ENCODE results near the gene COG2.
"Not testable (repeated sequence)": the region's sequence is repeated elsewhere in the genome, so short reads cannot be mapped to it uniquely, and the experiment has no call there.

Gene COG2

DNA sequence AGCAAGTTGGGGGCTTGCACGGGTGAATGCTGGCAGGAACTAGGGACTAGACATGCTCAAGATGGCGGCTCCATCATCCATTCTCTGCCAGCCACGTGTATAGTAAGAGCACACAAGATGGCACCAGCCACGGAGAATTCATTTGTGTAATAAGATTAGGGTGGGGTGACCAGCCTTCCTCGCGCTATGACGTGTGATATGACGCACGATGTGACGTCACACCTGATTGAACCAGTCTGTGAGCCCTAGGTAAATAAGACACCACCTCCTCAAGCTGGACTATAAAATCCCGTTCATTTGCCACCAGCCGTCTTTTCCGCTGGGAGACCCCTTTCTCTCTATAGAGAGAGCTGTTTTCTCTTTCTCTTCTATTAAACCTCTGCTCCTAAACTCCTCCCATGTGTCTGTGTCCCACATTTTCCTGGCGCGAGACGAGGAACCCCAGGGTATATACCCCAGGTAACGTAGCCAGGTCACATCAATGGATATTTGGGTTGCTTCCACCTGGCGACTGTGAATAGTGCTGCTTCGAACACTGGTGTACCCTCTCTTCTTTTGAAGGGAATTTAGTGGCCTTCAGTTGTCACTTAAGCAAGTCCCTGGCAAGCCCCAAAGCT lies 18.1 kb upstream of the COG2 start:
- DNase-seq (ENCODE audit: low read depth): no peak

DNA sequence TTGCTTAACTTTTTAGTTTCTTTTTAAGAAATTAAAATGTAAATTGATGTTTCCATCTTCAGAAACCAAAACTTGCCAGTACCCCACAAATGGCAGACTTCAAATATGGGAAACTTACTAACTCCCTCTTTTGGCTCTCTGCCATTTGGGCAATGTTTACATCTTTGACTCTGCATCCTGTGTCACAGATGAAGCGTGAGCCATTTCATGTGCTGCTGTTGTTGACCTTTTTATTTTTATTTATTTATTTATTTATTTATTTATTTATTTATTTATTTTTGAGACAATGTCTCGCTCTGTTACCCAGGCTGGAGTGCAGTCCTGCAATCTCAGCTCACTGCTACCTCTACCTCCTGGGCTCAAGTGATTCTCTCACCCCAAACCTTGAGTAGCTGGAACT lies 16.0 kb upstream of the COG2 start:
- no peak for DNase-seq (ENCODE audit: low read depth)

DNA sequence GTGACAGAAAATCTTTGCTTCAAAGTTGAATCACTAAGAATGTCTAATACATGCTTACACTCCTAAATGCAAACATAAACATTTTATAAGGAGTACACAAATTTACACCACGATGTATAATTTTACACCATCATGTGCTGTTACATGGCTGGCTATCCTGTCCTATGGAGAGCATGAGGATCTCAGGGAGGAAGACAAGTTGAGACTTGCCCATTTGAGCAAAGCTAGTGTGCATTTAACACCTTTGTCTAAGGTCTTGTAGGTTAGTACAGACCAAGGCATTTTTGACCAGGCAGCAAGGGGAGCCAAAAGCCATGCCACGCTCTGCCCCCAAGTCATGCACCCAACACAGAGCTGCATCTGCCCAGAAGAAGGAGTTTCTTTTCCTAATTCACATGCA lies 14.5 kb upstream of the COG2 start:
- no peak for DNase-seq (ENCODE audit: low read depth)

DNA sequence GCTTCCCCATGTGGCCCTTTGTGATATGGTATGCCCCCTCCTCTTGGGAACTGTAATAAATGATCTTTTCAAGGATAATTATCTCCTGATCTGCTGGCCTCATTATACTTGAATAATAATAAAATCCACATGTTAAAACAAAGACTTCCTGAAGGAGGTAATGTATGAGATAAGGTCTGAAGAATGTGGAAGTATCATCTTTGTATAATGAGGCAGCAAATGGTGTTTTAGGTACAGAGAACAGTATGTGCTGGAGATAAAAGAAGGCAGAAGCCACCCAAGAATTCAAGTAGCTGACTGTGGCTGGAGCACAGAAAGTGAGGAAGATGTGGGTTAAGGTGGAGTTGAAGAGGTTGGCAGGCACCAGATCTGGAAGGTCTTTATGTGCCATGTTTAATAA lies 12.8 kb upstream of the COG2 start:
- DNase-seq (ENCODE audit: low read depth): no peak

DNA sequence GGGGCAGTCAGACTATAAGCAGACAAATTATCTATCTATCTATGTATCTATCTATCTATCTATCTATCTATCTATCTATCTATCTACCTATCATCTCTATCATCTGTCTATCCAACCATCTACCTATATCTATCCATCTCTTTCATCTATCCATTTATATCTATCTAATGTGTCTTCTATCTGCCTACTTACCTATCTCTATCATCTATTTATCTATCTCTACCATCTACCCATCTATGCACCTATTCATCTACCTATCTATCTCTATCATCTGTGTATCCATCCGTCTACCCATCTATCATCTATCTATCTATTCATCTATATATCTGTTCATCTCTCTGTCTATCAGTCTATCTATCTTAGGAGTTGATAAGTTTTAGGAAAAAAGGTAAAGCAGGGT lies 10.8 kb upstream of the COG2 start:
- DNase-seq (ENCODE audit: low read depth): no peak

DNA sequence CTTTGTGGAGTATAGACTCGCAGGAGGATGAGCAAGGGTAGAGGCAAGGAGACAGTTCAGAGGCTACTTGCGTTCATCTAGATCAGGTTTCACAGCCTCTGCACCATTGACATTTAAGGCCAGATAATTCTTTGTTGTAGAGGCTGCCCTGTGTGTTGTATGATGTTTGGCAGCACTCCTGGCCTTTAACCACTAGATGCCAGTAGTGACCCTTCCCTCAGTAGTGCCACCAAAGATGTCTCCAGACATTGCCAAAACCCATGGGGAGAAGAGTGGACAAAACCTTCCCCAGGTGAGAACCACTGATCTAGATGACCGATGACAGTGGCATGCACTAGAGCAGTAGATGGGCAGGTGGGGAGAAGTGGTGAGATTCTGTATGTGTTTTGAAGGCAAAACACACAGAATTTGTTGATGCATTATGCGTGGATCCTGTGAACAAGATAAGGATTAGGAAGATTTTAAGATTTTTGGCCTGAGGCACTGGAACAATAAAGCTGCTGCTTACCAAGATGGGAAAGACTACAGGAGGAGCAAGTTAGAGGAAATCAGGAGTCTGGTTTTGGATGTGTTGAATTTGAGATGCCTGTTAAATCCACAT lies 9.9 kb upstream of the COG2 start:
- no peak for DNase-seq (ENCODE audit: low read depth)

DNA sequence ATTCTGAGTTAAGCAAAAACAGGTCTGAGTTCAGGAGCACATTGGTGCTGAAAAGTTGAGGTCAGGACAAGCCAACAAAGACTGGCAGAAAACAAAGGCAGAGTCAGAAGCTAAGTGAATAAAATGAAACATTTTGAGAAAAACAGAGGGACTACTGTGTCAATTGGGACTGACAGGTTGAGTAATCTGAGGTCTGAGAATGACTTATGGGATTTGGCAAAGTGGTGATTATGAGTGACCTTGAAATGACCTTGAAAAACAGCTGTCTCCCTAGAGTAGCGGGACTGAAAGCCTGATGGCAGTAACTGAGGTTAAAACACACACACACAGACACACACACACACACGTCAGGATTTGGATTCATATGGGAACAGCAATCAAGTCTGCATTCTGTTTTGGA lies 8.8 kb upstream of the COG2 start:
- no peak for DNase-seq (ENCODE audit: low read depth)

DNA sequence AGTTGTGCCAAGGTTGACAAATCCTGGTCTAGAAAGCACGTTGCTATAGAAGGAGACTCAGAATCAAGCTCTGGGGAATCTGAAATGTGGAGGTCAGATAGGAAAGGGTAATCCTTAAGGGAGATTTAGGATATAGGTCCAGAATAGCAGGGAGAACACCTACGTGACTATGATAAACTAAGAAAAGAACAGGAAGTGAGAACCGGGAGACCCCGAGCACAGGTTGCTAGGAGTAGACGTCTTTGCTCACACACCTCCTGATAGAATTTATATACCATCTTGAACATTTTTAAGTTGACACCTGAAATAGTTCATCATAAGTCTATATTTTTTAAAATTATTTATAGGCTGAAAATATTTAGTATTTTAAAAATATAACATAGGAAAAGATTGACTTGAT lies 7.9 kb upstream of the COG2 start:
- DNase-seq (ENCODE audit: low read depth): no peak

DNA sequence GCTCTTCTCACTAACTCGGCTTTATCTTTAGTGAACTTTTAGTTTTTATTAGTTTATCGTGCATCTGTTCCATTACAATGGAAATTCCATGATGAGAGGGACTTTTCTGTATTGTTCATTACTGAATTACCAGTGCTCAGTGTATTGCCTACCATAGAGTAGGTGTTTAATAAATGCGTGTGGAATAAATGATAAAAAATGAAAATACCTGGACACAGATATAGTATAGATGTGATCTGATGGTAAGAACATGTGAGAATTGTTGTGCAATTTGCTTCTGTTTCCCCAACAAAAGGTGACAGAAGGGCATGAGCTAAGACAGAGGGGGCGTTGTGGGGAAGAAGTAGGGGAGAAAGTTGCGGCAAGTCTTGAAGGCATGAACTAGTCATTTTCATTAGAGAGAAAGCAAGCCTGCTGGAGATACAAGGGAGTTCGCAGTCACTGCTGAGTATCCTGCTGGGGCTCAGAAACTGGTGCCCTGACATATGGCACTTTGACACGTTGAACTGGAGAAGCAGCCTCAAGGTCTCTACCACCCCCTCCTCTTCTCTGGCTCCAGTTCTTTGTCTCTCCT lies 5.6 kb upstream of the COG2 start:
- no peak for DNase-seq (ENCODE audit: low read depth)

DNA sequence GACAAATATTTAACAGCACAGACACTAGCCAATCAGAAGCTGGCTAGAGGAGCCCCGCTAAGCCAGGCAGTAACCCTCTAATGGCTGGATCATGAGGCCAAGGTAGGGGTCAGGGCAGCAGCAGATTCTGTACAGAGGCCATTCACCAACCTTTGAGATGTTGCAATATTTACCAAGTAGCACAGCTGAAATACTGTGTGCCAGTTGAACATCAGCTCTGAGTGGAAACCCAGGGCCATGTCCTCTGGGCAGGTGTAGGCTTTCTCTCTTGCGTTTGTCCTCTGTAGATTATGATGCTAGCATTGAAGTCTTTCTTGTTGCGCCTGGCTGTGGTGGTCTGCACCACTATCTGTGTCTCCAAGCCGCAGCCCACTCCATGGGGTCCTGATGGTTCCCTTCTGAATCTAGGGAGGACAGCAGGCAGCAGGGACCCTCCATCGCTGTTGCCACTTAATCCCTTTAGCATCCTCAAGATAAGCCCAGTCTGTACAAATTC lies 2.5 kb upstream of the COG2 start:
- DNase-seq (ENCODE audit: low read depth): no peak

DNA sequence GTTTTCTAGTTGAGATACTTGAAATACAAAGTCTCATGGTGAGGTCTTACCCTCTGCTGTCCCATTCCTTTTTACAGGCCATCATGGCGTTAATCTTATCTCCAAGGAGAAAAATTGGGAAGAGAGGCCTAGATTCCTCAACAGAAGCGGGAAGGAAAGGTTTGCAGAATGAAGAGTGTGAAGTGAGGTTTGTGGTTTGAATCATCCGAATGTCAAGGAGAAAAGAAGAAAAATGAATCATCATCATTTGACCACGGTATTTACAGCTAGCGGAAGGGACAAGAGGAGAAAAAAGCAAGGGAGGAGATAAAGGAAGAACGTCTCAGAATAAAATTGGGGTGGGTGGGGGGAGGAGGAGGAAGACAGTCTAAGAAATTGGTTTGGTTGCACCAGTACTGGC lies 935 bp upstream of the COG2 start:
- no peak for DNase-seq (ENCODE audit: low read depth)

DNA sequence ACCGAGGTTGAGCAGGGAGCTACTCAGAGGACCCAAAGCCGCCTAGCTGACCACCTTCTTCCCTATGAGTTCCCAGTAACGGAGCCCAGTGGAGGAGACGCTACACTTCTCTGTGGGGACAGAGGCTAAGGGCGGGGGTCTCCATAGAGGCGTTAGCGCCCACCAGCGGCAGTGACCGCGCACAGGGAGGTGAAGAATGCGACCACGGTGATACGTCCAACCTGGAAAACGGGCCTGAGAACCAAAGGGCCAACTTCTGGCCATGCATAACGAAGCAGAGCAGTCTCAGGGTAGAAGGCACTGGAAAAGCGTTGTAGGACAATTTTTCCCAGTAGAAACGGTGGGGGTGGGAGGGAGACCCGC lies 400 bp upstream of the COG2 start:
- no peak for DNase-seq (ENCODE audit: low read depth)

DNA sequence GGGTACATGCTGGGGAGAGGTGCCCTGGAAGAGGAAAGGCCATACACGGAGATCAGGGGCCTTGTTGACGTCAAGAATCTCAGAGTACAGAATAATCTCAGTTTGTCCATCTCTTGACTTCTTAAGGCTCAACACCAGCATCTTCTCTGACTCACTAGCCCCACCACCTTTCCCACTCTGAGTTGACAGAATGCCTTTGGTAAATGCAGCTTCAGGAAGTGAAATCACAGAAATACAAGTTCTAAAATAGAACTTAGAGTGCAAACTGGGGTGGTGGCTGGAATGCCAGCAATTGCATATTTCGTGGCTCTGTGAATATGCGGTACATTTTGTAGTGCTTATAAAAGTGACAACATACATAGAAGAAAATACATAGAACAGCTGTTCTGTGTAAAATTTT lies 1.6 kb downstream of the COG2 start:
- DNase-seq (ENCODE audit: low read depth): no peak

DNA sequence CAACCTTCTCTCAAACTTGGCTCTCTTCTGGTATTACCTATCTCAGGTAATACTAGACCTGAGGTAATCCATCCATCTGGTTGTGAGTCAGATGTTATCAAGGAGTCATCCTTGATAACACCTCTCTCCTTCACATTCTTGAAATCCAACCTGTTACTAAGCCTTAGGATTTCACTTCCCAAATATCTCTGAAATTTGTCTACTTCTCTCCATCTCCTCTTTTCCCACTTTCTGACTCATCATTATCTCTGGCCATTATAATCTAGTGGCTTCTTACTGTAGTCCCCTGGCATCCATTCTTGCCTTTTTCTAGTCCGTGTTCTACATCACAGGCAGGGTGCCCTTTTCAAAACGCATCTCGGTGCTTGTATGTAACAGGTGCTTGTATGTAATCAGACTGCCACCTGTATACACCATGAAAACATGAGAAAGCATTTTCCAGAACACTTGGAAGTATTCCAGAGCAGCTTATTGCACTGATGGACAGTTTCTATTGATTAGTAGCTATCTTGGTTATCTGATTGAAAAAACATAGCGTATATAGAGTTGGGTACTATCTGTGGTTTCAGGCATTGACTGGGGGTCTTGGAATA lies 4.5 kb downstream of the COG2 start:
- no peak for DNase-seq (ENCODE audit: low read depth)

DNA sequence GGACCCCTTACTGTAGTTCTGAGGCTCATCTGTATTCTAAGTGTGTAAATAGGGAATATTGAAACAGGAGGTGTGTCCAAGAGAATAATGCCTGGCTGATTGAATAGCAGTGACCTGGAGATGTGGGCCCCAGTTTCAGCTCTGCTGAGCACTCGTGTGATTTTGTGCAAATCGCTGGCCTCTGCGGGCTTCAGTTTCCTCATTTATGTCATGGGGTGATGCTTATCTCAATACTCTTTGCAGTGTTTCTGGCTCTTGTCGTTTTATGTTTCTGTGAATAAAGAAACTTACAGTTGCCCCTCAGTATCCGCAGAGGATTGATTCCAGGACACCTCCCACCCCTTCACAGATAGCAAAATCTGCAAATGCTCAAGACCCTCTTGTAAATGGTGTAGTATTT lies 5.0 kb downstream of the COG2 start:
- no peak for DNase-seq (ENCODE audit: low read depth)

DNA sequence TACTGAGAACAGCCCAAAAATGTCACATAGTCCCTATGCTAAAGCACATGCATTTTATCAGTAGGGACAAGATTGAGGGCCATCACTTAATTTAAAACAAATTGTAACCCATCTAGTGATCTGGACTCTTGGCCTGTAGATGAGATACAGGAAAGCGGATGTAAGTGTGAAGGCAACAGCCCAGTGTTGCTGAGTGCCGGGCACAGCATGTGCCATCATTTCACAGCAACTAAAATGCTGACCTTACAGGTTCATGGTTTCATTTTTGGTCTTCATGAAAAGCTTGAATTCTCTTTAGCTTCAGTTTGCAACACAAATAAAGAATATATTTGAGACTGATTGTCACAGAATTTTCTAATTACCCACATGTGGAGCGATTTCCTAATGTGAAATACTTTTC lies 5.8 kb downstream of the COG2 start:
- no peak for DNase-seq (ENCODE audit: low read depth)

DNA sequence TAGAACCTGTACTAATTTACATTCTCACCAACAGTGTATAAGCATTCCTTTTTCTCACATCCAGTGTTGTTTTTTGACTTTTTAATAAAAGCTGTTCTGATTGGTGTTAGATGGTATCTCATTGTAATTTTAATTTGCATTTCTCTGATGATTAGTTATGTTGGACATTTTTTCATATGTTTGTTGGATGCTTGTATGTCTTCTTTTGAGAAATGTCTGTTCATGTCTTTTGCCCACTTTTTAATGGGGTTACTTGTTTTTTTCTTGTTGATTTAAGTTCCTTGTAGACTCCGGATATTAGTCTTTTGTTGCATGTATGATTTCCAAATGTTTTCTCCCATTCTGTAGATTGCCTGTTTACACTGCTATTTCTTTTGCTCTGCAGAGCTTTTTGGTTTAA lies 8.0 kb downstream of the COG2 start:
- no peak for DNase-seq (ENCODE audit: low read depth)

DNA sequence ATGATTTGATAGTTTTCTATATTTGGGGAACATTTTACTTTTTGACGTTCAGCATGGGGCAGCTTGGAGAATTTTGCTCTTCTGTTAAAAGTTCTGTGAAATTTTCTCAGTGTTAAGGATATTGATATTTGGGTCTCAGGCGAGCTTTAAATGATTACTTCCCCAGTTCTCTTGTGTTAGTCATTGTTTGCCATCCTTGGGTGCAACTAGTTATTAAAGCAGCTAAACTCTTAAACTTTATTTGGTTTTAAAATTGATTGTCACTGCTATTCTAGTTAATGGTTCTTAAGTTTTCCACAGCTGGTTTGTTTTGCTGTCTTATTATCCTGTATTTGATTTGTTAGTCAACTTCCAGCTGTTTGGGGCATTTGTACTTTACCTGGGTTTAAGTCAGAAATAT lies 9.0 kb downstream of the COG2 start:
- no peak for DNase-seq (ENCODE audit: low read depth)

DNA sequence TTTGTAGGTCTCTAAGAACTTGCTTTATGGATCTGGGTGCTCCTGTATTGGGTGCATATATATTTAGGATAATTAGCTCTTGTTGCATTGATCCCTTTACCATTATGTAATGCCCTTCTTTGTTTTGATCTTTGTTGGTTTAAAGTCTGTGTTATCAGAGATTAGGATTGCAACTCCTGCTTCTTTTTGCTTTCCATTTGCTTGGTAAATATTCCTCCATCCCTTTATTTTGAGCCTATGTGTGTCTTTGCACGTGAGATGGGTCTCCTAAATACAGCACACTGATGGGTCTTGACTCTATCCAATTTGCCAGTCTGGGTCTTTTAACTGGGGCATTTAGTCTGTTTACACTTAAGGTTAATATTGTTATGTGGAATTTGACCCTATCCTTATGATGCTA lies 14.4 kb downstream of the COG2 start:
- not testable (repeated sequence) for DNase-seq (ENCODE audit: low read depth)

DNA sequence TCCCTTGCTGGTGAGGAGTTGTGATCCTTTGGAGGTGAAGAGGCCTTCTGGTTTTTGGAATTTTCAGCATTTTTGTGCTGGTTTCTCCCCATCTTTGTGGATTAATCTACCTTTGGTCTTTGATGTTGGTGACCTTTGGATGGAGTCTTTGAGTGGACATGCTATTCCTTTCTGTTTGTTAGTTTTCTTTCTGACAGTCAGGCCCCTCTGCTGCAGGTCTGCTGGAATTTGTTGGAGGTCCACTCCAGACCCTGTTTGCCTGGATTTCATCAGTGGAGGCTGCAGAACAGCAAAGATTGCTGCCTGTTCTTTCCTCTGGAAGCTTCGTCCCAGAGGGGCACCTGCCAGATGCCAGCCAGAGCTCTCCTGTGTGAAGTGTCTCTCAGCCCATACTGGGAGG lies 15.8 kb downstream of the COG2 start:
- not testable (repeated sequence) for DNase-seq (ENCODE audit: low read depth)

DNA sequence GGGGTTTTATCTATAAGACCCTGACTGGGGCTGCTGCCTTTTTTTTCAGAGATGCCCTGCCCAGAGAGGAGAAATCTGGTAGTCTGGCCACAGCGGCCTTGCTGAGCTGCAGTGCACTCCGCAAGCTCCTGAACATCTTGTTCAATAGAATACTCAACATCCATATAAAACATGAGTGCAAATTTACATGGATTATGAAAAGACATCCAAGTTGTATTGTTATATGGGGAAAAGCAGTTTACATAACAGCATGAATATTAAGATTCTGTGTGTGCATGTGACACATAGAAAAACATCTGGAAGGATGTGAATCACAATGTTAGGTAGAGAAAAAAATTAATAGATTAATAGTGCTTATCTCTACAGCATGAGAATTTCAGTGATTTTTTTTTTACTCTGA lies 16.4 kb downstream of the COG2 start:
- no peak for DNase-seq (ENCODE audit: low read depth)

DNA sequence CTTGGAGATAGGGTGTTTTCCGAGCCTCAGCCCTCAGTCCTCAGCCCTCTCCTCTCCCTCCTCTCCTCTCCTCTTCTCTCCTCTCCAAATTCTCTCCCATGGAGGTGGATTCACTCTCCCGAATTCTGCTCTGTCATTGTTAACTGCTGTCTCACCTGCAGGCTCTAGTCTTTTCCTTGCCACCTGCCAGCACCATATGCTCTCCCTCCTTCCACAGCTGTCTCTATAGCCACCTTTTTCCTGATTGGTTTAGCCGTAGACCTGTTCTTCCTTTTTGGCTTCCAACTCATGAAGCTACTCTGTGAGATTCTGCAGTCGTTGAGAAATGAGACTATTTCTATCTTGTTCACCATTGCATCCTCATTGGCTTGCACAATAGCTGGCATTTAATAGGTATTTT lies 19.7 kb downstream of the COG2 start:
- no peak for DNase-seq (ENCODE audit: low read depth)

DNA sequence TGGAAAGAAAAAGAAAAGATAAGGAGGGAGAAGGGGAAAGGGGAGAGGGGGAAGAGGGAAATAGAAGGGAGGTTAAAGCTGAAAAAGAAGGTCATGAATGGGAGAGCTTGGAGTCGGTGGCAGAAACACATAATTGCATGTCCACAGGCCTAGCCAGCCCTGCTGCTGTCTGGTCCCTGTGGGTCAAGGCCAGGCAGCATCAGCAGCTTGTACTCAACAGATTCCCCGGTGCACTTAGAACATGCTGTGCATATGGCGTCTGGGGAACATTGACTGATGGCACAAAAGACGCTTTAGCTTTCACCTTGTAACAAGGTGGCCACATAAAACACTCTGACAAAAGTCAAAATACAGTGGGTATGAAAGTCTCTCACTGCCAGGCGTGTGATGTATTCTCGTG lies 25.9 kb downstream of the COG2 start:
- DNase-seq (ENCODE audit: low read depth): no peak

DNA sequence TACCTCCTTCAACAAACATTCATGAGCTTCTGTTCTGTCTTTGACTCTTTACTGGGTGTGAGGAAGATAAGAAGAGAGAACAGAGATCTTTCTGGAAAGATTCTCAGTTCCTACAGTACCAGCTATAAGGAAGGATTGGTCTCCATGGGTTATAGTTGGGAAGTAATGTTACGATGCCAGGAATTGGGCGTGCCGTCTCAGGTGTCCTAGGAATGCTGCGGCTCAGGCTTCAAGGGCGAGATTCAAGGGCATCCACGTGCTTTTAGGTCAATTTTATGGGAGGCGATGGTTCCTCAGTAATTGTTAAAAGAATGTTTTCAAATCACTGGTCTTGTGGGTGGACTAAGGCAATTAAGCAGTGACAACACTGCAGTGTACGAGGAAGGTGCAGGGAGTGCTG lies 27.3 kb downstream of the COG2 start:
- DNase-seq (ENCODE audit: low read depth): no peak

Data from T follicular helper cell (primary cell).